HepG2 (cell line): ENCODE measurements around the gene PPP3R1. TPM values are rescaled to one million over a fixed set of nuclear protein-coding genes. Genes with fewer than 3 reads are reported as not detected.

Source experiments
- ATAC-seq: fragments of 200-7000 bp; cut with Tn5 transposase; 3 replicates; pipeline ENCODE4 v1.9.1; 2020; ENCODE audit warnings: mild to moderate bottlenecking, moderate library complexity
- BruUV-seq: library from RNA; stranded (reverse); fragments of 400-500 nt; replicated peaks from 2 replicates; lab custom pipeline; 2021; lab: Mats Ljungman, UMichigan
- CTCF ChIA-PET: fragments of 300-600 bp; formaldehyde crosslinking; extraction: SDS; loops from one replicate; lab custom pipeline; 2021; ENCODE audit warnings: low total read pairs, inconsistent platforms, low intra/inter-chr PET ratio; lab: Yijun Ruan, JAX
- POLR2A ChIA-PET: fragments of 350-600 bp; sonication (Branson Sonifier 250); formaldehyde crosslinking; loops from one replicate; lab custom pipeline; 2020; ENCODE audit warnings: antibody characterized with exemption, inconsistent platforms; lab: Yijun Ruan, JAX
- DNase-seq: peaks from one replicate; pipeline ENCODE4 v3.0.0-alpha.2; 2015; ENCODE audit warnings: low spot score
- FAIRE-seq: peaks from 3 replicates; lab custom pipeline; 2011; peaks lifted over from hg19 to GRCh38; lab: Jason Lieb, UNC
- H2AFZ ChIP-seq: one replicate; pipeline ENCODE4 v1.6.1; 2011; ENCODE audit warnings: low read length, inconsistent platforms
- H3K27ac ChIP-seq: fragments of 300-600 bp; 3 replicates; pipeline ENCODE4 v1.8.0; 2011; ENCODE audit warnings: mixed run types, mild to moderate bottlenecking, mixed read lengths, low read length, inconsistent platforms; ENCODE audit not compliant: insufficient read depth; ENCODE audit errors: extremely low read length
- H3K27me3 ChIP-seq, 2 experiments: fragments of 200-600 bp in 1 of 2; 2 replicates in 1 of 2; 3 replicates in 1 of 2; pipeline versions ENCODE4 v1.6.0 to v1.8.0; 2011; ENCODE audit warnings: low read length in 2 of 2, mild to moderate bottlenecking in 2 of 2, moderate library complexity in 2 of 2, inconsistent platforms in 1 of 2; ENCODE audit not compliant: insufficient read depth in 2 of 2, control insufficient read depth in 1 of 2
- H3K36me3 ChIP-seq, 2 experiments: fragments of 200-600 bp in 1 of 2; replicated peaks in 1 of 2; 2 replicates in 1 of 2; 3 replicates in 1 of 2; pipeline versions ENCODE4 v1.5.1 to v1.8.0; 2011; ENCODE audit warnings: low read length in 2 of 2, inconsistent platforms in 1 of 2; ENCODE audit not compliant: insufficient read depth in 2 of 2, control insufficient read depth in 1 of 2
- H3K4me1 ChIP-seq: 2 replicates; pipeline ENCODE4 v1.5.1; 2012; ENCODE audit warnings: low read length, inconsistent platforms; ENCODE audit not compliant: insufficient read depth
- H3K4me2 ChIP-seq: 2 replicates; pipeline ENCODE4 v1.6.0; 2011; ENCODE audit warnings: low read depth, low read length, inconsistent platforms
- H3K4me3 ChIP-seq, 3 experiments: fragments of 200-600 bp in 1 of 3; sonication (generic), shearing (Covaris generic) in 1 of 3; replicated peaks in 1 of 3; 2 replicates each; pipeline ENCODE4 v1.5.1; 2011 to 2016; ENCODE audit warnings: low read length in 3 of 3, inconsistent platforms in 2 of 3, low read depth in 2 of 3, mild to moderate bottlenecking in 2 of 3, control low read depth in 1 of 3, mixed read lengths in 1 of 3; ENCODE audit not compliant: insufficient read depth in 1 of 3
- H3K79me2 ChIP-seq: one replicate; pipeline ENCODE4 v1.6.1; 2011; ENCODE audit warnings: low read length, inconsistent platforms; ENCODE audit not compliant: insufficient read depth
- H3K9ac ChIP-seq: 2 replicates; pipeline ENCODE4 v1.6.0; 2011; ENCODE audit warnings: mild to moderate bottlenecking, low read depth, low read length, inconsistent platforms; ENCODE audit not compliant: insufficient read depth
- H3K9me3 ChIP-seq: 2 replicates; pipeline ENCODE4 v1.5.1; 2012; ENCODE audit warnings: mild to moderate bottlenecking, low read length
- H4K20me1 ChIP-seq: 2 replicates; pipeline ENCODE4 v1.6.0; 2011; ENCODE audit warnings: inconsistent platforms, mild to moderate bottlenecking, low read length, moderate library complexity; ENCODE audit not compliant: insufficient read depth
- CENPT ChIP-seq: sonication (generic); formaldehyde crosslinking; IDR thresholded peaks from 2 replicates; pipeline ENCODE4 v1.8.0; 2022; ENCODE audit warnings: low read depth, mild to moderate bottlenecking, moderate library complexity, missing genetic modification reagents
- GATAD1 ChIP-seq: IDR thresholded peaks from 2 replicates; pipeline ENCODE4 v1.6.1; 2016; ENCODE audit warnings: missing genetic modification reagents, missing compliant biosample characterization
- IKZF4 ChIP-seq: sonication (generic); formaldehyde crosslinking; IDR thresholded peaks from 2 replicates; pipeline ENCODE4 v1.5.1; 2020; ENCODE audit warnings: borderline replicate concordance, mild to moderate bottlenecking, low read depth, missing genetic modification reagents; ENCODE audit errors: not compliant biosample characterization
- KDM5A ChIP-seq: fragments of 200-600 bp; sonication (generic); IDR thresholded peaks from 2 replicates; pipeline ENCODE4 v1.7.0; 2018; ENCODE audit warnings: antibody characterized with exemption, mild to moderate bottlenecking, low read length, borderline replicate concordance
- PHF8 ChIP-seq: sonication (generic); formaldehyde crosslinking; IDR thresholded peaks from 2 replicates; pipeline ENCODE4 v1.5.0; 2020; ENCODE audit warnings: missing genetic modification reagents
- ZBTB1 ChIP-seq: sonication (generic); formaldehyde crosslinking; IDR thresholded peaks from 2 replicates; pipeline ENCODE4 v1.4.0; 2020; ENCODE audit warnings: missing genetic modification reagents, borderline replicate concordance
- ZMYM2 ChIP-seq: sonication (generic); formaldehyde crosslinking; IDR thresholded peaks from 2 replicates; pipeline ENCODE4 v1.8.0; 2022; ENCODE audit warnings: mild to moderate bottlenecking, missing genetic modification reagents
- ZNF33A ChIP-seq: sonication (generic); formaldehyde crosslinking; IDR thresholded peaks from 2 replicates; pipeline ENCODE4 v1.5.1; 2020; ENCODE audit warnings: missing genetic modification reagents, mild to moderate bottlenecking, moderate library complexity, borderline replicate concordance
- ZNF503 ChIP-seq: sonication (generic); formaldehyde crosslinking; IDR thresholded peaks from 2 replicates; pipeline ENCODE4 v1.4.0; 2020; ENCODE audit warnings: missing genetic modification reagents
- ZNF563 ChIP-seq: sonication (generic); formaldehyde crosslinking; IDR thresholded peaks from 2 replicates; pipeline ENCODE4 v1.8.0; 2022; ENCODE audit warnings: mild to moderate bottlenecking, moderate library complexity, missing genetic modification reagents
- ZNF75D ChIP-seq: sonication (generic); formaldehyde crosslinking; IDR thresholded peaks from 2 replicates; pipeline ENCODE4 v1.8.1; 2023; ENCODE audit warnings: missing genetic modification reagents, mild to moderate bottlenecking, borderline replicate concordance
- ZNF841 ChIP-seq: sonication (generic); formaldehyde crosslinking; IDR thresholded peaks from 2 replicates; pipeline ENCODE4 v1.8.1; 2023; ENCODE audit warnings: missing genetic modification reagents, borderline replicate concordance
- WGBS: methylation state at CpG from one replicate; pipeline ENCODE4 v1.1.6; 2017; ENCODE audit warnings: low lambda C conversion rate; 5-methylcytosine and 5-hydroxymethylcytosine counted together
- in situ Hi-C: cut with HindIII; loops from 2 replicates; pipeline ENCODE4 v1.10.0; 2017; ENCODE audit warnings: low pct_unique_long_range_greater_than_20kb; ENCODE audit not compliant: extremely low pct_ligation_motif_present
- intact Hi-C: fragments of 100-400 bp; cut with micrococcal nuclease; formaldehyde crosslinking; loops from one replicate; pipeline ENCODE4 v1.10.0; 2022; ENCODE audit not compliant: unreplicated experiment
- polyA plus RNA-seq, 8 experiments: library from polyadenylated mRNA; depleted of rRNA in 3 of 8; stranded (reverse) in 7 of 8; unstranded in 1 of 8; fragments of >200 nt; fragmentation: Illumina TruSeq in 4 of 8; extraction: Trizol in 4 of 8; gene quantifications; 2 replicates each; pipeline versions ENCODE4 v1.2.1 to v1.2.3, GENCODE V29; 2011 to 2016; ENCODE audit warnings: low read depth in 4 of 8, missing spikeins in 1 of 8, mixed read lengths in 1 of 8; ENCODE audit not compliant: insufficient read depth in 1 of 8
- total RNA-seq, 5 experiments: library from RNA; depleted of rRNA; stranded (reverse); fragments of >200 nt; fragmentation: Illumina TruSeq; extraction: Trizol; gene quantifications; 2 replicates each; pipeline ENCODE4 v1.2.3, GENCODE V29; 2016; ENCODE audit warnings: low read depth in 1 of 5
- TF ChIP-seq, protein P1 (sequence below): sonication (generic); formaldehyde crosslinking; IDR thresholded peaks from 2 replicates; pipeline ENCODE4 v1.4.0; 2020; ENCODE audit warnings: low read depth, missing genetic modification reagents
- TF ChIP-seq, protein P2 (sequence below): sonication (generic); formaldehyde crosslinking; IDR thresholded peaks from 2 replicates; pipeline ENCODE4 v1.4.0; 2020; ENCODE audit warnings: missing genetic modification reagents

The PPP3R1 gene
- total and polyA plus RNA-seq, 2 of the 13 experiments (the other 11 are each of a cell fraction or from before 2014, with no cell fraction given): 11.6 to 25.7 TPM

DNA sequence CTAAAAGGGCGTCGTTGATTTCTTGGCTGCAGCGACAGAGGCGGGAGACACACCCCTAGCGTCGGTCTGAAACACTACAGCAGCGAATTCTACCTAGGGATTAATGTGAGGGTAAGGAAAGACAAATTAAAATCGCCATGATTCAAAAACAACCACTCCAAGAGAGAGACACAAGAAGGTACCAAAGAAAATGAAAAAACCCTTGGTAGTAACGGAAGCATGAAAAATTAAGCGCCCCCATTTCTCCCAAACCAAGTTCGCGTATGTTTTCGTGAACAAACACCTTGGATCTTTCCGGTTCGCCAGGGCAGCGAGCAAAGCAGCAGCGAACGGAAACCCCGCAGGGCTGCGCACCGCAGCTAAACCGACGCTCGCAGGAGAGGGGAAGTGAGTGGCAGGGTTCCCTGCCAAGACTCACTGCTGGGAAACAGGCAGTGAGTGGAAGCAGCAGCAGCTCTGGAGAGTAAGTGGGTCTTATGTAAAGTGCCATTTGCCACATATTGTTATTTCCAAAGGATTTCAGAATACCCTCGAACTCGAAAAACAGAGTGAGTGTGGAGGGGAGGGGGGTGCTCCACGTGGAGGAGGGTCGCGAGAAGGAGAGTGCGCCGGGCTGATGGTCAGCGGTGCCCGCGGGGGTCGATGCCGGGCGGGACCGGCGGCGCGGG is 1.0 kb downstream of the PPP3R1 start:
- Histone ChIP-seq H3K36me3 (peaks cover 0 to 11% of the 10 kb centered on the region in 2 experiments; a peak in 2 of 5 replicates), H3K4me3 (peak overlapping the region; percentile 83 to 97 (median 96)), H3K4me1 (peaks cover 54% of the 10 kb centered on the region), H3K79me2 (peaks cover 66% of the 10 kb centered on the region), H4K20me1 (peaks cover 46% of the 10 kb centered on the region), H3K27ac (peak overlapping the region; percentile 94), H3K27me3 (no peaks in the 10 kb centered on the region; a peak in 1 of 5 replicates), H2AFZ (no peak overlapping the region), H3K9me3 (no peaks in the 10 kb centered on the region), H3K9ac (peak overlapping the region; percentile 95), H3K4me2 (peak overlapping the region; percentile 87)
- in situ Hi-C loops (no loop called here), intact Hi-C loops (loop anchor here (1.0 to 5.0 kb wide), 6 partner anchors 15 to 189 kb away; partner anchors contain the start of gene C1D)
- peak; percentile 75 for FAIRE-seq
- peak; percentile 79 for ATAC-seq
- ChIA-PET CTCF (interaction anchor here (1.2 to 1.8 kb wide), 2 partner anchors 56 to 129 kb away, joined by 3 to 9 read pairs; no protein-coding TSS in a partner anchor), POLR2A (interaction anchor here (3.8 kb wide), 1 partner anchor 94 kb away, joined by 26 read pairs; the partner anchor contains the start of gene PNO1)
- peak; percentile 84 for DNase-seq
- WGBS: 1% methylated on average over 36 of the region's 41 CpGs
- no TSS peak for BruUV-seq
- TF ChIP-seq ZNF33A (CRISPR knock-in tag): no peak
- peak; percentile 54 for TF ChIP-seq PHF8
- 0 out of 2 replicates have a peak, but pooled peaks have one; percentile 60 for TF ChIP-seq ZBTB1 (CRISPR knock-in tag)
- TF ChIP-seq ZNF75D (CRISPR knock-in tag): 0 out of 2 replicates have a peak, but pooled peaks have one; percentile 45
- TF ChIP-seq IKZF4 (CRISPR knock-in tag): peak; percentile 55
- TF ChIP-seq ZNF563: 0 out of 2 replicates have a peak, but pooled peaks have one; percentile 57
- 0 out of 2 replicates have a peak, but pooled peaks have one; percentile 20 for TF ChIP-seq ZNF503 (CRISPR knock-in tag)
- no peak for TF ChIP-seq ZMYM2 (CRISPR knock-in tag)
- TF ChIP-seq ZNF841: no peak
- peak; percentile 66; the same call in 1 of the 2 replicates for TF ChIP-seq KDM5A
- TF ChIP-seq GATAD1: peak; percentile 18; the same call in 1 of the 2 replicates
- TF ChIP-seq, protein P1, sequence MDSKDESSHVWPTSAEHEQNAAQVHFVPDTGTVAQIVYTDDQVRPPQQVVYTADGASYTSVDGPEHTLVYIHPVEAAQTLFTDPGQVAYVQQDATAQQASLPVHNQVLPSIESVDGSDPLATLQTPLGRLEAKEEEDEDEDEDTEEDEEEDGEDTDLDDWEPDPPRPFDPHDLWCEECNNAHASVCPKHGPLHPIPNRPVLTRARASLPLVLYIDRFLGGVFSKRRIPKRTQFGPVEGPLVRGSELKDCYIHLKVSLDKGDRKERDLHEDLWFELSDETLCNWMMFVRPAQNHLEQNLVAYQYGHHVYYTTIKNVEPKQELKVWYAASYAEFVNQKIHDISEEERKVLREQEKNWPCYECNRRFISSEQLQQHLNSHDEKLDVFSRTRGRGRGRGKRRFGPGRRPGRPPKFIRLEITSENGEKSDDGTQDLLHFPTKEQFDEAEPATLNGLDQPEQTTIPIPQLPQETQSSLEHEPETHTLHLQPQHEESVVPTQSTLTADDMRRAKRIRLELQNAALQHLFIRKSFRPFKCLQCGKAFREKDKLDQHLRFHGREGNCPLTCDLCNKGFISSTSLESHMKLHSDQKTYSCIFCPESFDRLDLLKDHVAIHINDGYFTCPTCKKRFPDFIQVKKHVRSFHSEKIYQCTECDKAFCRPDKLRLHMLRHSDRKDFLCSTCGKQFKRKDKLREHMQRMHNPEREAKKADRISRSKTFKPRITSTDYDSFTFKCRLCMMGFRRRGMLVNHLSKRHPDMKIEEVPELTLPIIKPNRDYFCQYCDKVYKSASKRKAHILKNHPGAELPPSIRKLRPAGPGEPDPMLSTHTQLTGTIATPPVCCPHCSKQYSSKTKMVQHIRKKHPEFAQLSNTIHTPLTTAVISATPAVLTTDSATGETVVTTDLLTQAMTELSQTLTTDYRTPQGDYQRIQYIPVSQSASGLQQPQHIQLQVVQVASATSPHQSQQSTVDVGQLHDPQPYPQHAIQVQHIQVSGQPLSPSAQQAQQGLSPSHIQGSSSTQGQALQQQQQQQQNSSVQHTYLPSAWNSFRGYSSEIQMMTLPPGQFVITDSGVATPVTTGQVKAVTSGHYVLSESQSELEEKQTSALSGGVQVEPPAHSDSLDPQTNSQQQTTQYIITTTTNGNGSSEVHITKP (CRISPR knock-in tag): no peak
- TF ChIP-seq, protein P2, sequence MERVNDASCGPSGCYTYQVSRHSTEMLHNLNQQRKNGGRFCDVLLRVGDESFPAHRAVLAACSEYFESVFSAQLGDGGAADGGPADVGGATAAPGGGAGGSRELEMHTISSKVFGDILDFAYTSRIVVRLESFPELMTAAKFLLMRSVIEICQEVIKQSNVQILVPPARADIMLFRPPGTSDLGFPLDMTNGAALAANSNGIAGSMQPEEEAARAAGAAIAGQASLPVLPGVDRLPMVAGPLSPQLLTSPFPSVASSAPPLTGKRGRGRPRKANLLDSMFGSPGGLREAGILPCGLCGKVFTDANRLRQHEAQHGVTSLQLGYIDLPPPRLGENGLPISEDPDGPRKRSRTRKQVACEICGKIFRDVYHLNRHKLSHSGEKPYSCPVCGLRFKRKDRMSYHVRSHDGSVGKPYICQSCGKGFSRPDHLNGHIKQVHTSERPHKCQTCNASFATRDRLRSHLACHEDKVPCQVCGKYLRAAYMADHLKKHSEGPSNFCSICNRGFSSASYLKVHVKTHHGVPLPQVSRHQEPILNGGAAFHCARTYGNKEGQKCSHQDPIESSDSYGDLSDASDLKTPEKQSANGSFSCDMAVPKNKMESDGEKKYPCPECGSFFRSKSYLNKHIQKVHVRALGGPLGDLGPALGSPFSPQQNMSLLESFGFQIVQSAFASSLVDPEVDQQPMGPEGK (CRISPR knock-in tag): no peak; the same call in 1 of the 2 replicates
- no peak for TF ChIP-seq CENPT (CRISPR knock-in tag)
